Sigmoid colon (tissue), 4 donors: Measurements from ENCODE around the gene TCF3.

Source experiments
- EP300 ChIP-seq, 4 donors: sonication (generic); formaldehyde crosslinking; IDR thresholded peaks; one replicate each; pipeline ENCODE4 v1.6.1; 2017; ENCODE audit warnings: antibody characterized with exemption in 4 of 4
- POLR2A ChIP-seq, 2 donors: fragments of 450-650 bp; IDR thresholded peaks; one replicate each; pipeline ENCODE4 v1.6.1; 2016; ENCODE audit warnings: antibody characterized with exemption in 2 of 2, mild to moderate bottlenecking in 2 of 2, moderate library complexity in 2 of 2
- POLR2AphosphoS5 ChIP-seq, 4 donors: sonication (generic); formaldehyde crosslinking; IDR thresholded peaks; one replicate each; pipeline ENCODE4 v1.6.1; 2017; ENCODE audit warnings: antibody characterized with exemption in 4 of 4
- TF ChIP-seq, protein P1 (sequence below), 4 experiments: fragments of 450-650 bp in 3 of 4; fragments of 200-600 bp in 1 of 4; IDR thresholded peaks; one replicate each; pipeline ENCODE4 v1.5.1; 2016 to 2019; ENCODE audit warnings: antibody characterized with exemption in 4 of 4, mild to moderate bottlenecking in 3 of 4, moderate library complexity in 2 of 4

DNA sequence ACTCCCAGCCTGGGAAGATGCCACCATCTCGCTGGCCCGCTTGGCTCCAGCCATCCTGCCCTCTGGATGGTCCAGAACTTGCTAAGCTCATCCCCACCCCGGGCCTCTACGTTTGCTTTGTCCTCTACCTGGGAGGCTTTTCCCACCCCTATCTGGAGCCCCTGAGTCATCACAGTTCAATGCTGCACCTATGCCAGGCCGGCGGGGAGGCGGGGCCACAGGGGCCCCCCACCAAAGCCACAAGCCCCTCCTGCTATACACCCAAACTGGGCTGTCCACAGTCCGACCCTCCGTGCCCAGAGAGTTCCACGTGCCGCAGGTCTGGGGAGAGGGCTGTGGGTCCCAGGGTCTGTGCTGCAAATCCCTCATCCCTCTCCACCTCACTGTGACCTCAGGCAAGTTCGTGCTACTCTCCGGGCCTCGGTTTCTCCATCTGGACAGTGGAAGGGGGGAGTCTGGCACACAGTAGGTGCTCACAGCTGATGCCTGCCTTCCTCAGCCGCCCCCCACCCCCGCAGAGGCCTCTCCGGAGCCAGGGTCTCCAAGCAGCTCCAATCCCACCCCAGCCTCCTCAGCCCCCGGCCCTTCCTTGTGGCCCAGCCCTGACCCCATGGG is 1.9 kb upstream of the TCF3 start:
- TF ChIP-seq, protein P1, sequence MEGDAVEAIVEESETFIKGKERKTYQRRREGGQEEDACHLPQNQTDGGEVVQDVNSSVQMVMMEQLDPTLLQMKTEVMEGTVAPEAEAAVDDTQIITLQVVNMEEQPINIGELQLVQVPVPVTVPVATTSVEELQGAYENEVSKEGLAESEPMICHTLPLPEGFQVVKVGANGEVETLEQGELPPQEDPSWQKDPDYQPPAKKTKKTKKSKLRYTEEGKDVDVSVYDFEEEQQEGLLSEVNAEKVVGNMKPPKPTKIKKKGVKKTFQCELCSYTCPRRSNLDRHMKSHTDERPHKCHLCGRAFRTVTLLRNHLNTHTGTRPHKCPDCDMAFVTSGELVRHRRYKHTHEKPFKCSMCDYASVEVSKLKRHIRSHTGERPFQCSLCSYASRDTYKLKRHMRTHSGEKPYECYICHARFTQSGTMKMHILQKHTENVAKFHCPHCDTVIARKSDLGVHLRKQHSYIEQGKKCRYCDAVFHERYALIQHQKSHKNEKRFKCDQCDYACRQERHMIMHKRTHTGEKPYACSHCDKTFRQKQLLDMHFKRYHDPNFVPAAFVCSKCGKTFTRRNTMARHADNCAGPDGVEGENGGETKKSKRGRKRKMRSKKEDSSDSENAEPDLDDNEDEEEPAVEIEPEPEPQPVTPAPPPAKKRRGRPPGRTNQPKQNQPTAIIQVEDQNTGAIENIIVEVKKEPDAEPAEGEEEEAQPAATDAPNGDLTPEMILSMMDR (IDR thresholded peaks at IDR 0.05): no peak
- TF ChIP-seq EP300 (IDR thresholded peaks at IDR 0.05) (no peak), POLR2AphosphoS5 (IDR thresholded peaks at IDR 0.05) (no peak), POLR2A (IDR thresholded peaks at IDR 0.05) (no peak)
